ENCODE data around the gene SLCO2A1.

- TF ChIP-seq CTCF (IDR thresholded peaks at IDR 0.05) (no peak), POLR2A (IDR thresholded peaks at IDR 0.05) (no peak)
Measured at GRCh38 chr3:133980550-133980949, 49.2 kb downstream of the SLCO2A1 start.
